Sigmoid colon (tissue), 7 donors: Measurements from ENCODE around the gene CAPZA1. TPM values are rescaled to one million over a fixed set of nuclear protein-coding genes. Genes with fewer than 3 reads are reported as not detected.

ENCODE experiments used
- DNase-seq: peaks from one replicate; pipeline ENCODE4 v3.0.0-alpha.2; 2019
- H3K27ac ChIP-seq, 4 donors: fragments of 200-600 bp; sonication (generic); one replicate each; pipeline ENCODE4 v1.5.1; 2016 to 2019; ENCODE audit warnings: mild to moderate bottlenecking in 1 of 4
- H3K27me3 ChIP-seq, 3 donors: fragments of 200-600 bp; sonication (generic); one replicate each; pipeline ENCODE4 v1.5.1; 2019; ENCODE audit warnings: mild to moderate bottlenecking in 1 of 3
- H3K36me3 ChIP-seq, 4 donors: fragments of 200-600 bp; sonication (generic); one replicate each; pipeline ENCODE4 v1.5.1; 2016 to 2019
- H3K4me1 ChIP-seq, 4 donors: fragments of 200-600 bp; sonication (generic); one replicate each; pipeline ENCODE4 v1.5.1; 2017 to 2019
- H3K4me3 ChIP-seq, 4 donors: fragments of 200-600 bp; sonication (generic); one replicate each; pipeline ENCODE4 v1.5.1; 2017 to 2019; ENCODE audit warnings: mild to moderate bottlenecking in 2 of 4, moderate library complexity in 1 of 4
- H3K9me3 ChIP-seq, 4 donors: fragments of 200-600 bp in 3 of 4; sonication (generic) in 3 of 4; one replicate each; pipeline versions ENCODE4 v1.5.1 to v1.6.1; 2013 to 2019
- CTCF ChIP-seq, 4 experiments: fragments of 450-650 bp in 3 of 4; fragments of 200-600 bp in 1 of 4; IDR thresholded peaks; one replicate each; pipeline ENCODE4 v1.5.1; 2016 to 2019; ENCODE audit warnings: antibody characterized with exemption in 4 of 4, mild to moderate bottlenecking in 3 of 4, moderate library complexity in 2 of 4
- EP300 ChIP-seq, 4 donors: sonication (generic); formaldehyde crosslinking; IDR thresholded peaks; one replicate each; pipeline ENCODE4 v1.6.1; 2017; ENCODE audit warnings: antibody characterized with exemption in 4 of 4
- POLR2A ChIP-seq, 2 donors: fragments of 450-650 bp; IDR thresholded peaks; one replicate each; pipeline ENCODE4 v1.6.1; 2016; ENCODE audit warnings: antibody characterized with exemption in 2 of 2, mild to moderate bottlenecking in 2 of 2, moderate library complexity in 2 of 2
- POLR2AphosphoS5 ChIP-seq, 4 donors: sonication (generic); formaldehyde crosslinking; IDR thresholded peaks; one replicate each; pipeline ENCODE4 v1.6.1; 2017; ENCODE audit warnings: antibody characterized with exemption in 4 of 4
- WGBS, 2 donors: extraction: QIAGEN DNeasy Blood & Tissue Kit; methylation state at CpG; one replicate each; pipeline ENCODE4 v1.1.7; 2013; 5-methylcytosine and 5-hydroxymethylcytosine counted together
- intact Hi-C: fragments of 100-400 bp; cut with DNase I; formaldehyde crosslinking; loops from one replicate; pipeline ENCODE4 v1.15.1; 2023
- polyA plus RNA-seq, 3 donors: library from polyadenylated mRNA; stranded (reverse); fragments of 200-250 nt; gene quantifications; one replicate each; pipeline ENCODE4 v1.2.3, GENCODE V29; 2013
- total RNA-seq, 4 donors: library from RNA; depleted of rRNA; stranded (reverse); fragments of >200 nt; gene quantifications; one replicate each; pipeline ENCODE4 v1.1.0, GENCODE V29; 2016
- donor health status: healthy with polysubstance abuse.
- donor health status: Bipolar disorder and iron deficiency.
- donor health status: healthy.

The CAPZA1 gene
- 10 to 100 TPM; 75.9 to 90.6 (median 81.3) TPM for total RNA-seq
- 100 to 1,000 TPM in 2 of 3 donors, 10 to 100 TPM in 1; 91.3 to 160 (median 113) TPM for polyA plus RNA-seq

GRCh38 chr1:112619518-112620376, at the start of gene CAPZA1:
Gene CAPZA1 (plus strand): TSS chr1:112619832. CDS start chr1:112619845, 13 bp downstream.
- peak; percentile 96 for DNase-seq

DNA sequence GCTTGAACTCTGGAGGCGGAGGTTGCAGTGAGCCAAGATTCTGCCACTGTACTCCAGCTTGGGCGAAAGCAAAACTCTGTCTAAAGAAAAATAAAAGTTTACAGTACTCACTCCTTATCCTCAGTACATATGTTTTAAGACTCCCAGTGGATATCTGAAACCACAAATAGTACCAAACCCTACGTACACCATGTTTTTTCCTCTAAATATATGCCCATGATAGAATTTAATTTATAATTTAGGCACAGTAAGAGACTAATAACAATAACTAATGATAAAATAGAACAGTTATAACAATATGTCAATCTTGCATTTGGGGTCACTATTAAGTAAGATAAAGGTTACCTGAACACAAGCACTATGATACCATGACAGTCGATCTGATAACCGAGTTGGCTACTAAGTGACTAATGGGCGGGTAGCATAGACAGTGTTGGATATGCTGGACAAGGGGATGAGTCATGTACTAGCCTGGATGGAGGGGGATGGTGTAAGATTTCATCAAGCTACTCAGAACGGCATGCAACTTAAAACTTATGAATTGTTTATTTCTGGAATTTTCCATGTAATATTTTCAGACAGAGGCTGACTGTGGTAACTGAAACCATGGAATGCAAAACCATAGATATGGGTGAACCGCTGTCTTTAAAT, 44.4 kb upstream of the CAPZA1 start:
- Histone ChIP-seq H3K27me3 (no peaks in the 10 kb centered on the region), H3K36me3 (peaks cover 0 to 87% (median 24%) of the 10 kb centered on the region in 4 donors), H3K27ac (no peak overlapping the region), H3K4me3 (no peak overlapping the region), H3K9me3 (no peaks in the 10 kb centered on the region), H3K4me1 (peaks cover 0 to 4% (median 0%) of the 10 kb centered on the region in 4 donors)
- WGBS, 2 donors, result 92 to 94% methylated on average over 8 of the region's 8 CpGs
- intact Hi-C loops, result no loop called here
- no peak for DNase-seq
- no peak for TF ChIP-seq EP300 (IDR thresholded peaks at IDR 0.05)
- no peak for TF ChIP-seq POLR2AphosphoS5 (IDR thresholded peaks at IDR 0.05)
- no peak for TF ChIP-seq POLR2A (IDR thresholded peaks at IDR 0.05)
- TF ChIP-seq CTCF (IDR thresholded peaks at IDR 0.05), result no peak

More at GRCh38 chr1:112619518-112620376, at the start of gene CAPZA1:
- WGBS, 2 donors, result 0% methylated on average over 50 of the region's 50 CpGs
- Histone ChIP-seq H3K36me3 (peaks cover 0 to 19% (median 6%) of the 10 kb centered on the region in 4 donors), H3K27me3 (no peaks in the 10 kb centered on the region), H3K4me3 (peak within 1 kb of the TSS; percentile 63 to 97 (median 90)), H3K4me1 (peaks cover 0 to 42% (median 36%) of the 10 kb centered on the region in 4 donors), H3K27ac (peak within 1 kb of the TSS; percentile 94 to 99 (median 96)), H3K9me3 (no peaks in the 10 kb centered on the region)
- intact Hi-C loops, result loop anchor here (1.0 to 2.0 kb wide), 4 partner anchors 55 to 225 kb away; partner anchors contain the start of genes MOV10, PPM1J and RHOC
- TF ChIP-seq POLR2AphosphoS5 (IDR thresholded peaks at IDR 0.05) (peak; percentile 94 to 97 (median 96)), EP300 (IDR thresholded peaks at IDR 0.05) (peak in 3 of 4 donors; percentile 1 to 47 (median 8)), POLR2A (IDR thresholded peaks at IDR 0.05) (peak; percentile 86 to 88), CTCF (IDR thresholded peaks at IDR 0.05) (no peak)

DNA sequence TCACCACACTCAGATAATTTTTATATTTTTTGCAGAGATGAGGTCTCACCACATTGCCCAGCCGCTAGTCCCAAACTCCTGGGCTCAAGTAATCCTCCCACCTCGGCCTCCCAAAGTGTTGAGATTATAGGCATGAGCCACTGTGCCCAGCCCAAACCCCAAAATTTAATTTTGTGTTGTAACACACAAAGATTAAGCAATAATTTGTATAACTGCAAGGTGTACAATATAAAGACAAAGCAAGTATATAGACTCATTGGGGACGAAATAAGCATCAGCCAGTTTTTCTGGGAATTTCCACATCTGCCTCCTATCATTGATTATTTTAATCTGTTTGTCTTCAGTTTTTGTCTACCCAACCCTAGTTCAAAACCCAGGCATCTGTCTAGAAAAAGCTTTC, 43.4 kb upstream of the CAPZA1 start:
- intact Hi-C loops, result no loop called here
- Histone ChIP-seq H3K27me3 (no peaks in the 10 kb centered on the region), H3K4me1 (peaks cover 0 to 4% (median 0%) of the 10 kb centered on the region in 4 donors), H3K9me3 (no peaks in the 10 kb centered on the region), H3K36me3 (peaks cover 0 to 87% (median 24%) of the 10 kb centered on the region in 4 donors), H3K27ac (no peak overlapping the region), H3K4me3 (no peak overlapping the region)
- DNase-seq, result no peak
- WGBS, 2 donors, result 96 to 98% methylated on average over 3 of the region's 3 CpGs
- TF ChIP-seq POLR2AphosphoS5 (IDR thresholded peaks at IDR 0.05) (no peak), EP300 (IDR thresholded peaks at IDR 0.05) (no peak)

- intact Hi-C loops, result no loop called here
- Histone ChIP-seq H3K4me1 (peaks cover 0 to 17% (median 11%) of the 10 kb centered on the region in 4 donors), H3K27ac (no peak overlapping the region), H3K36me3 (peaks cover 0 to 65% (median 13%) of the 10 kb centered on the region in 4 donors), H3K27me3 (no peaks in the 10 kb centered on the region), H3K9me3 (no peaks in the 10 kb centered on the region), H3K4me3 (no peak overlapping the region)
- WGBS, 2 donors, result 85 to 93% methylated on average over 5 of the region's 5 CpGs
- DNase-seq, result no peak
- TF ChIP-seq POLR2A (IDR thresholded peaks at IDR 0.05) (no peak), CTCF (IDR thresholded peaks at IDR 0.05) (no peak), EP300 (IDR thresholded peaks at IDR 0.05) (no peak), POLR2AphosphoS5 (IDR thresholded peaks at IDR 0.05) (no peak)
Measured at GRCh38 chr1:112579801-112580510, 39.7 kb upstream of the CAPZA1 start.
